Activated T-helper 17 cell treated with anti-CD3 and anti-CD28 coated beads, Interleukin-2, amount 50 U/mL, for 72 hours (primary cell): Measurements from ENCODE around the gene S1PR4. TPM values are rescaled to one million over a fixed set of nuclear protein-coding genes. Genes with fewer than 3 reads are reported as not detected.
"Not testable (repeated sequence)": the region's sequence is repeated elsewhere in the genome, so short reads cannot be mapped to it uniquely, and the experiment has no call there.

Experiments
- ATAC-seq: fragments of 150-1000 bp; cut with Tn5 transposase; replicated peaks from 2 replicates; pipeline ENCODE4 v1.10.0; 2021; ENCODE audit warnings: mild to moderate bottlenecking, moderate library complexity
- H3K27ac Mint-ChIP-seq: one replicate; pipeline ENCODE4 v1.8.0; 2022; ENCODE audit warnings: mixed read lengths
- H3K27me3 Mint-ChIP-seq: one replicate; pipeline ENCODE4 v1.8.0; 2022; ENCODE audit warnings: mixed read lengths
- H3K36me3 Mint-ChIP-seq: one replicate; pipeline ENCODE4 v1.8.0; 2022; ENCODE audit warnings: low read depth, mild to moderate bottlenecking, mixed read lengths
- H3K4me1 Mint-ChIP-seq: one replicate; pipeline ENCODE4 v1.8.0; 2022; ENCODE audit warnings: mixed read lengths
- H3K4me3 Mint-ChIP-seq: one replicate; pipeline ENCODE4 v1.8.0; 2022; ENCODE audit warnings: mild to moderate bottlenecking, mixed read lengths
- H3K9me3 Mint-ChIP-seq: one replicate; pipeline ENCODE4 v1.8.0; 2022; ENCODE audit warnings: mixed read lengths
- total RNA-seq, 2 donors: library from RNA; stranded (reverse); gene quantifications; one replicate each; pipeline ENCODE4 v1.2.3, GENCODE V29; 2022

The S1PR4 gene
- total RNA-seq, 2 donors from 2014 or later, result 60.6 to 96.8 TPM

DNA sequence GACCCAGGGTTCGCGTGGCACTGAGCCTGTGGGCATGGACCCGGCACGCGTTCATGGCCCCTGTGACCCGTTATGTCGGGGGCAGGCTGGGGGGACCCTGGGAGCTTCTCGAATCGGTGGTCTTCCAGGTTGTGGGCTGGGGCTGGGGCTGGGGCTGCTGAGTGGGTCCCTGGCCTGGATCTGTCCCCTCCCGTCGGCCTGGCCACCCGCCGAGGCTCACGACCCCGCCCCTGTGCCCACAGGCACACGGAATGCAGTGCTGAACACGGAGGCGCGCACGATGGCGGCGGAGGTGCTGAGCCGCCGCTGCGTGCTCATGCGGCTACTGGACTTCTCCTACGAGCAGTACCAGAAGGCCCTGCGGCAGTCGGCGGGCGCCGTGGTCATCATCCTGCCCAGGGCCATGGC, 13.7 kb downstream of the S1PR4 start:
- H3K27me3 Mint-ChIP-seq, result no peaks in the 10 kb centered on the region
- H3K27ac Mint-ChIP-seq, result no peak overlapping the region
- H3K4me1 Mint-ChIP-seq, result peaks cover 10% of the 10 kb centered on the region
- no peak overlapping the region for H3K4me3 Mint-ChIP-seq
- no peaks in the 10 kb centered on the region for H3K9me3 Mint-ChIP-seq
- ATAC-seq, result no peak
- H3K36me3 Mint-ChIP-seq, result peaks cover 46% of the 10 kb centered on the region

DNA sequence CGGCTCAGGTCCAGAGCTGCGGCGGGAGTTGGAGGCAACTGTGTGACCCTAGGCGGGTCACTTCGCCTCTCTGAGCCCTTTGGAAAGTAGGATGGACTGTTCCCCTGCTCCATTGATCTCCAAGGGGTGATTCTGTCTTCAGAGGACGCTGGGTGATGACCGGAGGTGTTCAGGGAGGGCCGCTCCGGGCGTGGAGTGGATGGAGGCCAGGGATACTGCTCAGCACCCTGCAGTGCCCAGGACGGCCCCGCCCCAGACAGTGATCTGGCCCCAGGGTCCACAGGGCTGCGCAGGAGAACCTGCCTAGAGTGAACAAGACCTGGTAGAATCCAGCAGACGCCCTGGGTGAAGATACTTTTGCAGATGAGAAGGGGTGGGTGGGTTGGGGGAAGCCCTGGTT, 14.1 kb downstream of the S1PR4 start:
- ATAC-seq, result no peak
- H3K9me3 Mint-ChIP-seq, result no peaks in the 10 kb centered on the region
- no peak overlapping the region for H3K27ac Mint-ChIP-seq
- H3K4me1 Mint-ChIP-seq, result peaks cover 9% of the 10 kb centered on the region
- H3K27me3 Mint-ChIP-seq, result no peaks in the 10 kb centered on the region
- no peak overlapping the region for H3K4me3 Mint-ChIP-seq
- peaks cover 43% of the 10 kb centered on the region for H3K36me3 Mint-ChIP-seq

DNA sequence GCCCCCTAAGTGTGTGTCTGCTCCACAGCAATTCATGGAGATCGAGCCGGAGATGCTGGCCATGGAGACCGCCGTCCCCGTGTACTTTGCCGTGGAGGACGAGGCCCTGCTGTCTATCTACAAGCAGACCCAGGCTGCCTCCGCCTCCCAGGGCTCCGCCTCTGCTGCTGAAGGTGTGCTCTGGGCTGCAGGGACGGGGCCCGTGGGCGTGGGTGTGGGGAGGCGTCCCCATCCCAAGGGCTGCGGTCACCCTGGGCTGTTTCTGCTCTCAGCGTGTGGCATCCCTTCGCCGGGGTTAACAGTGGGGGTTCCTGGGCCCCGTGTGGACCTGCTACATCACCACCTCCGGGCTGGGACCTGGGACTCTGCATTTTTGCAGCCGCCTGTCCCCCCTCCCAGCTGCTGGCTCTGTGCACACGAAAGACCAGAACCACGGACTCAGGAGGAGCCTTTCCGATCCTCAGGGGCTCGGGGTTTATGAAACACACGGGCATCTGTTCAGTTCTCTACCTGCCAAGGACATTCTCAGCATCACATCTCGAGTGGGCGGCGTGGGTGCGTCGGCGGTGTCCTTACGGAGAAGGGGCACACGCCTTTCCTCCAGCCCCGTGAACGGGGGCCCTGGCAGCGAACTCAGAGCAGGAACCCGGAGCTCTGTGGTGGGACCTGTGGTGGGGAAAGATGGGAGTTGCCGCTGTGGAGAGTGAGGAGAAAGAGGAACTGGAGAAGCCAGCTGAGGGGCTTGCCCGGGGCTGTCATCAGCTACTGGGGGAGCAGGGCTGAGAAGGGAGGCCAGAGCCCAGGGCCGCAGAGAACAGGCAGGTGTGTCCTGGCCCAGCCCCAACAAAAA, 14.9 kb downstream of the S1PR4 start:
- peaks cover 3% of the 10 kb centered on the region for H3K4me1 Mint-ChIP-seq
- H3K4me3 Mint-ChIP-seq, result no peak overlapping the region
- H3K27me3 Mint-ChIP-seq, result no peaks in the 10 kb centered on the region
- no peak overlapping the region for H3K27ac Mint-ChIP-seq
- no peak for ATAC-seq
- H3K36me3 Mint-ChIP-seq, result peaks cover 35% of the 10 kb centered on the region
- no peaks in the 10 kb centered on the region for H3K9me3 Mint-ChIP-seq

DNA sequence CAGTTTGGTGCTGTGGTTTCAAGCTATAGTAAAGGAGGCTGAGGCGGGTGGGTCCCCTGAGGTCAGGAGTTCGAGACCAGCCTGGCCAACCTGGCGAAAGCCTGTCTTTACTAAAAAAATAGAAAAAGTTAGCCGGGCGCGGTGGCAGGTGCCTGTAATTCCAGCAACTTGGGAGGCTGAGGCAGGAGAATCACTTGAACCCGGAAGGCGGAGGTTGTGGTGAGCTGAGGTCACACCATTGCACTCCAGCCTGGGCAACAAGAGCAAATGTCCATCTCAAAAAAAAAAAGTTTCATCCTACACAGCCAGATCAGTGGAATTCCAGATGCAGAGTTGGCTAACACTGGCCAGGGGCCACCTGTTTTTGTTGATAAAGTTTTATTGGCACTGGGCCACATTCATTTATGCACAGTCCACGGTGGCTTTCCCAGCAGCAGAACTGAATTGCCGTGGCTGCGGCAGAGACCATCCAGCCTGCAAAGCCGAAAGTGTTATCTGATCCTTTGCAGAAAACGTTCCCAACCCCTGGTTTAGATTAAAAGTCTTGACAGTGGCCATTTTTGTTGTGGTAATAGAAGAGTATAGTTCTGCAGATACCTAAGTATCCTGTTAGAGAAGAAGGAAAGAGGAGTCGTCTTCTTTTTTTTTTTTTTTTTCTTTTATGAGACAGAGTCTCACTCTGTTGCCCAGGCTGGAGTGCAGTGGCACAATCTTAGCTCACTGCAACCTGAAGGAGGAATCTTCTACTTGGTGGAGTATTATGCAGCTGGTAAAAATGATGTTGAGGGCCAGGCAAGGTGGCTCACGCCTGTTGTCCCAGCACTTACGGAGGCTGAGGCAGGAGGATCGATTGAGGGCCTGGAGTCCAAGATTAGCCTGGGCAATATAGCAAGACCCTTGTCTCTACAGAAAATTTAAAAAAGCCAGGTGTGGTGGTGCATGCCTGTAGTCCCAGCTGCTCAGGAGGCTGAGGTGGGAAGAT, 15.8 kb downstream of the S1PR4 start:
- Mint-ChIP-seq H3K27me3 (no peaks in the 10 kb centered on the region), H3K4me1 (no peaks in the 10 kb centered on the region), H3K36me3 (peaks cover 26% of the 10 kb centered on the region), H3K9me3 (no peaks in the 10 kb centered on the region), H3K27ac (no peak overlapping the region), H3K4me3 (no peak overlapping the region)
- no peak for ATAC-seq

DNA sequence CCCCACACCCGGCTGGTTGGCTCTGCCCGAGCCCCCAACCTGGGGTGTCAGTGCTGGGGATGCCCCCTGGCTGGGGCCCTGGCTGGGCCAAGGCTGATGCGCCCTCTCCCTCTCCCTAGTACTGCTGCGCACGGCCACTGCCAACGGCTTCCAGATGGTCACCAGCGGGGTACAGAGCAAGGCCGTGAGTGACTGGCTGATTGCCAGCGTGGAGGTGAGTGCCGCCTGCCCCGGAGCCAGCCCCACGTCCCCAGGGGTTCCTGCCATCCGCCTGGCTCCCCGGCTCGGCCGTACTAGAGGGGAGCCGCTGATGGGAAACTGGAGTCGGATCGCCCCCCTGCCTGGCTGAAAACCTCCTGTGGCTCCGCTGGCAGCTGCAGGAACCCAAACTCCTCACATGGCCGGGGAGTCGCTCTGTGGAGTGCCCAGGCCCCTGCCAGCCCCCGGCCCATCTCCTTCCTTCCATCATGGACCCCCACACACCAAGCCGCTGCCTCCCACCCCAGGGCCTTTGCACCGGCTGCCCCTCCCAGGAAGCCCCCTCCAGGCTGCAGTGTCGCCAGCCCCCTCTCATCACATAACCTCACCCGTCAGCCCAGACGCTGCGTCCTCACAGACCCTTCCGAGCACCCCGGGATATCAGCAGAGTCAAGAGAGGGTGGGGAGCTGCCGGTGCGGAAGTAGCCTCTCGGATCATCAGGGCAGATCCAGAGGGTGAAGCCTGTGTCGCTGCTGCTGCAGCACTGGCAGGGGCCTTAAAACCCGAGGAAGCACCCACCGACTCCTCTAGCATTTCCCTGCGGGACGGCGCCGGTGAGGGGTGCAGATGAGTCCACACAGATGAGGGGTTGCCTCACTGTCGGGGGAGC, 17.7 kb downstream of the S1PR4 start:
- no peaks in the 10 kb centered on the region for H3K4me1 Mint-ChIP-seq
- H3K27me3 Mint-ChIP-seq, result no peaks in the 10 kb centered on the region

DNA sequence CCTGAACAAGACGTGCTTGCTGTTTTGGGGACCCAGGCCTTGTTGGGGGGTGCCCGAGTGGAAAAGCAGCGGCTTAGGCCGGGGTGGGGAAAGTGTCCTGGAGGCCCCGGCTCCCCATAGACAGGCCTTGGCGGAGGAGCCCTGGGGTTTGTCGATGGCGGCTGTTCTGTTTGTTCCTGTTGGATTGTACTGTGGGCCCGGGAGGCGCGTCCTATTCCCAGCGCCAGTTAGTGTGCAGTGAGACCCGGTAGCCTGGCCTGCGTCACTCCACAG, 18.3 kb downstream of the S1PR4 start:
- no peak overlapping the region for H3K27ac Mint-ChIP-seq
- no peaks in the 10 kb centered on the region for H3K27me3 Mint-ChIP-seq
- no peak overlapping the region for H3K4me3 Mint-ChIP-seq
- peaks cover 21% of the 10 kb centered on the region for H3K36me3 Mint-ChIP-seq
- no peak for ATAC-seq
- H3K4me1 Mint-ChIP-seq, result no peaks in the 10 kb centered on the region
- no peaks in the 10 kb centered on the region for H3K9me3 Mint-ChIP-seq

More for the DNA sequence above, 17.7 kb downstream of the S1PR4 start:
- no peak for ATAC-seq
- Mint-ChIP-seq H3K36me3 (peaks cover 21% of the 10 kb centered on the region), H3K9me3 (no peaks in the 10 kb centered on the region), H3K27ac (no peak overlapping the region), H3K4me3 (no peak overlapping the region)

DNA sequence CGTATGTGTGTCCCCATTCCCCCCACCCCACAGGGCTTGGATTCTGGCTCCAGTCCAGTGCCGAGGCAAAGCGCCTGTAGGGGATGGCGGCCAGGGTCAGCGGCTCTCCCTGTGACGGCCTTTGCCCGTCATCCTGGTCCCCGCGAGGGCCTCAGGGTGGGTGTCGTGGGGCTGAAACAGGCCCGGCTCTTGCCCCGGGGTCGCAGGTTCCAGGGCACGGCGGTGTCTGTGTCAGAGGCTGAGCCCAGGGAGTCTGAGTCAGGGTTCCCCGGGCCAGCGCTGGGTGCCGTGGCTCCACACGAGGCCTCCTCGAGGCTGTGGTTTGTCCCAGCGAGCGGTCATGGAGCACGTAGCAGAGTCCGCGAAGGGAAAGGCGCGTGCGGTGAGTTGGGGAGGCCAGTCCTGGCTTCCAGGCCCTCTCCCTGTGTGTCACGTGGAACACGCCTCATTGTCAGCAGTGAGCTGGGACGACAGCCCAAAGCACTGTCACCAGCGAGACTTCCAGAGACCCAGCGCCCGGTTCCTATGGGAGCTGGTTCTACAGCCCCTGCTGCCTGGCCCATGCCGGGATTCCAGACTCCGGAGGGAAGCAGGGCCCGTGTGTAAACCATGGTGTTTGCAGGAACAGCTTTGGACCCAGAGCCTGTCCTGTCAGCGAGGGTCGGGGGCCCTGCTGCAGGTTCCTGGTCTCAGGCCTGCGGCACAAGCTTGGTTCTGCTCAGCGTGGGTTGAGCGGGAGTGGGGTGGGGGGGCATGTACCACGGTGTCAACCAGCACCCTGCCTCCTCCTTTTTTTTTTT, 20.5 kb downstream of the S1PR4 start:
- no peaks in the 10 kb centered on the region for H3K27me3 Mint-ChIP-seq
- no peak overlapping the region for H3K4me3 Mint-ChIP-seq
- no peak for ATAC-seq
- no peaks in the 10 kb centered on the region for H3K4me1 Mint-ChIP-seq
- no peak overlapping the region for H3K27ac Mint-ChIP-seq
- H3K9me3 Mint-ChIP-seq, result no peaks in the 10 kb centered on the region
- peaks cover 9% of the 10 kb centered on the region for H3K36me3 Mint-ChIP-seq

DNA sequence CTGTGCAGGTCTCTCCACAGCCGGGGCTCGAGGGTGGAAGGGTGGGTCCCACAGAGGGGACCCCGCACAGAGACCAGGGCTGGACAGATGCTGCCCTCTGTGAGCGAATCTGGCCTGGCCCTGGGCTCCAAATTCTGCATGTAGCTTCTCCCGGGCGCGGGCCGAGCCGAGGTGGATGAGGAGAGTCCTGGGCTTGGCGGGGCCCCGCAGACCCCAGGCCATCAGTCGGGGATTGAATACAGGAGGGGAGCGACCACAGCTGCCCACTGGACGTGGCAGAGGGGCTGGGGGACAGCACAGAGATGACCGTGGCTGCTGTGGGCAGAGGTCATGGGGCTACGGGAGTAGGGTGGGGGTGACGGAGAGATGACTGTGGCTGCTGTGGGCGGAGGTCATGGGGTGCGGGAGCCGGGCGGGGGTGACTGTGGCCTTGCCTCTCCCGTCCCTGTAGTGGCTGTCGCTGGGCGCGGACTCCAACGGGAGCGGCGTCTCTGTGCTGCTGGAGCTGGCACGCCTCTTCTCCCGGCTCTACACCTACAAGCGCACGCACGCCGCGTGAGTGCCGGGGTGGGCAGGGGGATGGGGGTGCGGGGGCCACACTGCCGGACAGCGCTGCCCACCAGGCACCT, 22.6 kb downstream of the S1PR4 start:
- Mint-ChIP-seq H3K36me3 (peaks cover 6% of the 10 kb centered on the region), H3K27me3 (no peaks in the 10 kb centered on the region), H3K27ac (no peak overlapping the region), H3K4me1 (no peaks in the 10 kb centered on the region), H3K9me3 (no peaks in the 10 kb centered on the region), H3K4me3 (no peak overlapping the region)
- no peak for ATAC-seq

DNA sequence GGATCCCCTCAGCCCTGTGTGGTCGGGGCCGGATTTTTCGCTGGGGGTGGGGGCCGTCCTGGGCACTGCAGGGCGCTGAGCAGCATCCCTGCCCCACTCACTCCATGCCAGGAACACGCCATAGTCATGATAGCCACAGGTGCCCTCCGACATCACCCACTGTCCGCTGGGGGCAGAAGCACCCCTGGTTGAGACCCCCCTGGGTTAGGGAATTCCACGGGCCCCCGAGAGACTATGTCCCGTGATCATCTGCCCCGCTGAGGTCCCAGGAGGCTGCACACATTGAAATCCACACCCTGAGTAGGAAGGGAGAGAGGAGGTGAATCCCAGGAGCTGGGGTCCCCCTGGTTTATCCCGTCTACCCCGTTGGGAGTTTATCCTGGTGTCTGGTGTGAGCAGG, 23.3 kb downstream of the S1PR4 start:
- Mint-ChIP-seq H3K4me3 (no peak overlapping the region), H3K27ac (no peak overlapping the region), H3K4me1 (no peaks in the 10 kb centered on the region), H3K27me3 (no peaks in the 10 kb centered on the region), H3K36me3 (peaks cover 6% of the 10 kb centered on the region), H3K9me3 (no peaks in the 10 kb centered on the region)
- no peak for ATAC-seq

DNA sequence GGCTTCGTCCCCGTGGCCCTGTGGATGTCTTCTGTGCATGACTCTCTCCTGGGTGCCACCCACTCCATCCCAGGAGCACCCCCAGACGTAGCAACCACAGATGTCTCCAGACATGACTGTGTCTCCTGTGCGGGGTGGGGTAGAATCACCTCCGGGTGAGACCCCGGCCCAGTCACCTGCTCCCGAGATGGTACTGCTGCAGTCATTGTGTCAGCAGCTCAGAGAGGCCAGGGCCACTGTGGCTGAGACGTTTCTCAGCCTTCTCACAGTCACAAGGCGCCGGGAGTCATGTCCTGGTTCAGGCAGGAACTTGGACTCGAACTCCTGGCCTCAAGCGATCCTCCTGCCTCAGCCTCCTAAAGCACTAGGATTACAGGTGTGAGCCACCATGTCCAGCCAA, 23.8 kb downstream of the S1PR4 start:
- H3K9me3 Mint-ChIP-seq, result no peaks in the 10 kb centered on the region
- no peak overlapping the region for H3K4me3 Mint-ChIP-seq
- no peak overlapping the region for H3K27ac Mint-ChIP-seq
- ATAC-seq, result no peak
- no peaks in the 10 kb centered on the region for H3K4me1 Mint-ChIP-seq
- H3K27me3 Mint-ChIP-seq, result no peaks in the 10 kb centered on the region
- H3K36me3 Mint-ChIP-seq, result peaks cover 6% of the 10 kb centered on the region

DNA sequence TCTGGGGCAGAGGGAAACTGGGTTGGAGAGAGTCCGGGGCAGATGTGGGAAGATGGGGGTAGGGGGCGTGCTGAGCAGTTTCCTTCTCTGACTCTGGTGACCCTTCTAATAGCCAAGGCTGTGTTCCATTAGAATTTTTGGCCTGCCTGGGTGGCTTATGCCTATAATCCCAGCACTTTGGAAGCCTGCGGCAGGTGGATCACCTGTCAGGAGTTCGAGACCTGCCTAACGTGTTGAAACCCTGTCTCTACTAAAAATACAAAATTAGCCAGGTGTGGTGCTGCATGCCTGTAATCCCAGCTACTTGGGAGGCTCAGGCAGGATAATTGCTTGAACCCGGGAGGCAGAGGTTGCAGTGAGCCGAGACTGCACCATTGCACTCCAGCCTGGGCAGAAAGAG, 24.3 kb downstream of the S1PR4 start:
- not testable (repeated sequence) for H3K36me3 Mint-ChIP-seq, ATAC-seq, H3K27ac Mint-ChIP-seq, H3K27me3 Mint-ChIP-seq, H3K4me3 Mint-ChIP-seq, H3K4me1 Mint-ChIP-seq, H3K9me3 Mint-ChIP-seq

DNA sequence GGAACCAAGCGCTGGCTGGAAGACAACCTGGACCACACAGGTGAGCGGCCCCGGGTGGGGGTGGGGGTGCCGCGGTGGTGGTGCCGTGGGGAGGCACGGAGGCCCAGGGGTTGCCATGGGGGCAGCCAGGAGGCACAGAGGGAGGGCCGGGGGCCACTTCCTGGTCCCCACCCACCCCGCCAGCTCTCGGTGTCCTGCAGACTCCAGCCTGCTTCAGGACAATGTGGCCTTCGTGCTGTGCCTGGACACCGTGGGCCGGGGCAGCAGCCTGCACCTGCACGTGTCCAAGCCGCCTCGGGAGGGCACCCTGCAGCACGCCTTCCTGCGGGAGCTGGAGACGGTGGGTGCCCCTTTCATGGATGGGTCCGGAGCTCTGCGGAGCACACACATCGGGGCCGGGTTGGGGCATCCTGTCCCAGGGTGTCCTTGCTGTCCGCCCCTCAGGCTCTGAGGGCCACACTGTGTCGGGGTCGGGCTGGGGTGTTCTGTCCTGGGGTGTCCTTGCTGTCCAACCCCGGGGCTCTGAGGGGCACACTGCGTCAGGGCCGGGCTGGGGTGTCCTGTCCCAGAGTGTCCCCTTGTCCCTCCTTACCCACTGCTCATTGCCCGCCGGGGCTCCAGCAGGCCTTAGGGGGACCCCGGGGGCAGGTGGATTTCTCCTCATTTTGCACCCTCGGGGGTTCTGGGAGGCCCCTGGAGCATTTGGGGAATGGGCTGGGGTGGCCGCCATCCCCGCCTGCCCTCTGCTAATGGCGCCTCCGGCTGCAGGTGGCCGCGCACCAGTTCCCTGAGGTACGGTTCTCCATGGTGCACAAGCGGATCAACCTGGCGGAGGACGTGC, 25.5 kb downstream of the S1PR4 start:
- Mint-ChIP-seq H3K4me3 (no peak overlapping the region), H3K9me3 (no peaks in the 10 kb centered on the region), H3K4me1 (no peaks in the 10 kb centered on the region), H3K36me3 (peaks cover 6% of the 10 kb centered on the region), H3K27ac (no peak overlapping the region), H3K27me3 (no peaks in the 10 kb centered on the region)
- ATAC-seq, result no peak
